ENCODE data around the gene FAHD2A.

DNA sequence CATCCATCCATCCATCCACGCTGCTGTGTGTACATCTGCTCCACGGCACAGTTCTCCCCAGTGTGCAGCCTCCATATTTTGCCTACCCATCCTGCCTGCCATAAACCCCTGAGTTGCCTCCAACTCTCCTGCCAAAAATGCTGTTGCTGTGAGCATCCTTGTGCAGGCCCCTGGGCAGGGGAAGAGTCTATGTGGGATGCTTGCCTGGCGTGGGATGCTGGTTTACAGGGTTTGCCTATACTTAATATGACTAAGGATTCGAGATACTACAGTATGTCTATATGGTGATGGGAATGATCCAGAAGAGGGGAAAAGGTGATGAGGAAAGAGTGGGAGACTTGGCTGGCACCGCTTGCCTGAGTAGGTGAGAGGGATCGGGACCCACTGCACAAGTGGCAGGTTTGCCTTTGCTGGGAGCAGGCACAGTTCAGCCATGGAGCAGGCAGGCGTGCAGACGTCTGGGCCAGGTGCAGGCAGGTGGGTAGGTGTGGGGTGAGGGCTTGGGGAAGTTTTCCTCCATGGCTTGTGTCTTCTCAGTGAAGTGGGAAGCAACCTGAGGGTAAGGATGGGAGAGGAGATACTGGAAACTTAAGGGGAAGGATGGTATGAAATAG, 30.2 kb upstream of the FAHD2A start:
- TF ChIP-seq GATA3 (IDR thresholded peaks at IDR 0.05; ENCODE audit: low read depth, low read length) (no peak), GATA2 (IDR thresholded peaks at IDR 0.05; ENCODE audit: low read depth, low read length) (no peak)
